ENCODE measurements around the gene BRSK2.

DNA sequence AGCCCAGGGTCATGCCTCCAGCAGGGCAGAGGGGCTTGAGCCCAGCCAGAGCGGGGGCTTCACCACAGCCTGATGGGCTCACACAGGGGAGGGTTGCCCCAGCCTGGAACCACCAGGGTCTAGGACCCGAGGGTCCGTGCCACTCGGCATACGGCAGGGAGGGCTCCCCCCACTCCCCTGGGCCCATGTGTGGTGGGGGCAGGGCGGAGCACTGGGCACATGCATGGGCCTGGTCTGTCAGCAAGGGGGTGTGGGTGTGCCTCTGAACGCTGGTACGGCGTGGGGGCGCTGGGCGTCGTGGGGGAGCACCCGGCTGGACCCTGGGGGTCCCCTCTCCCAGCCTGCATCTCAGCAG, 67.6 kb downstream of the BRSK2 start:
- TF ChIP-seq CTCF (IDR thresholded peaks at IDR 0.05; ENCODE audit: low read length) (no peak), EZH2phosphoT487 (IDR thresholded peaks at IDR 0.05; ENCODE audit: low read length) (no peak), EZH2 (optimal IDR thresholded peaks at IDR 0.05; ENCODE audit: low read depth, low read length) (no peak)
